Thyroid gland (tissue), 4 donors: ENCODE data around the gene MGMT.

ENCODE experiments used
- CTCF ChIP-seq, 6 experiments: fragments of 200-600 bp in 3 of 6; fragments of 450-650 bp in 3 of 6; sonication (generic) in 3 of 6; IDR thresholded peaks; one replicate each; pipeline ENCODE4 v1.5.1; 2016 to 2019; ENCODE audit warnings: antibody characterized with exemption in 6 of 6, mild to moderate bottlenecking in 2 of 6, inconsistent platforms in 1 of 6, moderate library complexity in 1 of 6
- POLR2A ChIP-seq, 2 donors: fragments of 450-650 bp; IDR thresholded peaks; one replicate each; pipeline ENCODE4 v1.6.1; 2017; ENCODE audit warnings: antibody characterized with exemption in 2 of 2, mild to moderate bottlenecking in 2 of 2, moderate library complexity in 1 of 2

- TF ChIP-seq CTCF (IDR thresholded peaks at IDR 0.05) (no peak), POLR2A (IDR thresholded peaks at IDR 0.05) (no peak)
Measured at GRCh38 chr10:129699722-129700340, 232.8 kb downstream of the MGMT start.
